ENCODE results near the gene AP1S2.

The AP1S2 gene

GRCh38 chrX:15808254-15808653 lies 46.4 kb downstream of the AP1S2 start:
- DNase-seq (ENCODE audit: low spot score), result no peak

- DNase-seq (ENCODE audit: low spot score), result no peak
Observed at GRCh38 chrX:15804563-15804962, 50.0 kb downstream of the AP1S2 start.

- no peak for DNase-seq (ENCODE audit: low spot score)
Observed at GRCh38 chrX:15797707-15798106, 56.9 kb downstream of the AP1S2 start.

- peak; percentile 11 for DNase-seq (ENCODE audit: low spot score)
Observed at GRCh38 chrX:15790769-15791290, 63.8 kb downstream of the AP1S2 start.

GRCh38 chrX:15789979-15790768 lies 64.4 kb downstream of the AP1S2 start, which contains the start of gene ZRSR2:
TSS of gene ZRSR2 (plus strand) at chrX:15790484. CDS start at chrX:15790496, 12 bp downstream.
- DNase-seq (ENCODE audit: low spot score), result peak; percentile 75

GRCh38 chrX:15786915-15787314 lies 67.7 kb downstream of the AP1S2 start:
- DNase-seq (ENCODE audit: low spot score), result peak; percentile 21

- no peak for DNase-seq (ENCODE audit: low spot score)
Observed at GRCh38 chrX:15785176-15785750, 69.3 kb downstream of the AP1S2 start.

- no peak for DNase-seq (ENCODE audit: low spot score)
Observed at GRCh38 chrX:15781961-15782699, 72.5 kb downstream of the AP1S2 start.
